H1 (cell line): Measurements from ENCODE around the gene CD53. TPM values are rescaled to one million over a fixed set of nuclear protein-coding genes. Genes with fewer than 3 reads are reported as not detected.

Experiments
- CTCF ChIA-PET: fragments of 300-600 bp; sonication (Branson Sonifier 250); formaldehyde crosslinking; loops from one replicate; lab custom pipeline; 2021; ENCODE audit not compliant: partially characterized antibody; lab: Charles Lee
- POLR2A ChIA-PET: fragments of 300-600 bp; sonication (Branson Sonifier 250); formaldehyde crosslinking; loops from one replicate; lab custom pipeline; 2021; ENCODE audit warnings: inconsistent platforms; ENCODE audit not compliant: partially characterized antibody; lab: Charles Lee
- DNase-seq, 2 experiments: peaks; one replicate each; pipeline versions ENCODE4 v3.0.0 to v3.0.0-alpha.2; 2010 to 2022; ENCODE audit warnings: low spot score in 2 of 2, low read depth in 1 of 2, mixed read lengths in 1 of 2
- FAIRE-seq: peaks from 2 replicates; lab custom pipeline; 2011; peaks lifted over from hg19 to GRCh38; lab: Jason Lieb, UNC
- H2AFZ ChIP-seq: 2 replicates; pipeline ENCODE4 v1.8.1; 2012; ENCODE audit warnings: low read length, inconsistent platforms
- H2AK5ac ChIP-seq: 2 replicates; pipeline ENCODE4 v1.6.1; 2013; ENCODE audit warnings: low read depth, low read length
- H2BK120ac ChIP-seq: replicated peaks from 2 replicates; pipeline ENCODE3; 2013; ENCODE audit warnings: low read depth, low read length, inconsistent platforms
- H2BK12ac ChIP-seq: 2 replicates; pipeline ENCODE4 v1.6.1; 2013; ENCODE audit warnings: low read depth, low read length
- H2BK15ac ChIP-seq: 2 replicates; pipeline ENCODE4 v1.6.1; 2013; ENCODE audit warnings: low read length
- H2BK20ac ChIP-seq: 2 replicates; pipeline ENCODE4 v1.6.1; 2013; ENCODE audit warnings: low read length
- H2BK5ac ChIP-seq: 2 replicates; pipeline ENCODE4 v1.6.1; 2013; ENCODE audit warnings: low read depth, low read length
- H3K14ac ChIP-seq: 2 replicates; pipeline ENCODE4 v1.6.1; 2013; ENCODE audit warnings: inconsistent platforms; ENCODE audit not compliant: insufficient read length
- H3K18ac ChIP-seq: 2 replicates; pipeline ENCODE4 v1.6.1; 2013; ENCODE audit warnings: low read length; ENCODE audit errors: extremely low read depth
- H3K23ac ChIP-seq: 2 replicates; pipeline ENCODE4 v1.6.1; 2013; ENCODE audit warnings: inconsistent platforms; ENCODE audit not compliant: insufficient read length
- H3K23me2 ChIP-seq: 2 replicates; pipeline ENCODE4 v1.6.1; 2013; ENCODE audit warnings: low read depth, low read length
- H3K27ac ChIP-seq: 2 replicates; pipeline ENCODE4 v1.6.1; 2011; ENCODE audit warnings: low read depth, low read length, inconsistent platforms
- H3K27me3 ChIP-seq, 4 experiments: replicated peaks in 1 of 4; 1 replicate in 1 of 4; 2 replicates in 3 of 4; pipeline versions ENCODE4 v1.6.1 to v1.8.1; 2011 to 2013; ENCODE audit warnings: low read length in 3 of 4, mild to moderate bottlenecking in 3 of 4, inconsistent platforms in 2 of 4, mixed read lengths in 2 of 4, moderate library complexity in 1 of 4; ENCODE audit not compliant: control insufficient read depth in 3 of 4, insufficient read depth in 3 of 4; ENCODE audit errors: extremely low read depth in 1 of 4
- H3K36me3 ChIP-seq, 4 experiments: 2 replicates each; pipeline versions ENCODE4 v1.6.1 to v1.8.1; 2011 to 2013; ENCODE audit warnings: mild to moderate bottlenecking in 4 of 4, low read length in 3 of 4, moderate library complexity in 2 of 4, control low read depth in 1 of 4, inconsistent platforms in 1 of 4; ENCODE audit not compliant: insufficient read depth in 4 of 4, control insufficient read depth in 2 of 4
- H3K4ac ChIP-seq: replicated peaks from 2 replicates; pipeline ENCODE3; 2013; ENCODE audit warnings: low read length, low read depth, mixed read lengths, inconsistent platforms; ENCODE audit not compliant: insufficient read length
- H3K4me1 ChIP-seq, 4 experiments: replicated peaks in 1 of 4; 1 replicate in 1 of 4; 2 replicates in 3 of 4; pipeline versions ENCODE4 v1.6.1 to v1.8.1; 2011 to 2013; ENCODE audit warnings: low read length in 3 of 4, inconsistent platforms in 2 of 4, mixed read lengths in 1 of 4; ENCODE audit not compliant: insufficient read depth in 4 of 4, control insufficient read depth in 3 of 4
- H3K4me2 ChIP-seq, 2 experiments: 2 replicates each; pipeline versions ENCODE4 v1.6.1 to v1.8.1; 2011 to 2013; ENCODE audit warnings: low read depth in 2 of 2, low read length in 2 of 2, control low read depth in 1 of 2, inconsistent platforms in 1 of 2, mild to moderate bottlenecking in 1 of 2; ENCODE audit not compliant: insufficient read depth in 1 of 2
- H3K4me3 ChIP-seq, 4 experiments: fragments of 200-600, 300-600 bp in 1 of 4; sonication (generic), shearing (Covaris generic), sonication (Bioruptor Twin) in 1 of 4; 2 replicates each; pipeline versions ENCODE4 v1.5.1 to v1.8.1; 2011 to 2016; ENCODE audit warnings: low read length in 4 of 4, low read depth in 3 of 4, control low read depth in 2 of 4, inconsistent platforms in 2 of 4, mild to moderate bottlenecking in 2 of 4, mixed read lengths in 1 of 4, moderate library complexity in 1 of 4; ENCODE audit not compliant: insufficient read depth in 2 of 4; ENCODE audit errors: extremely low read depth in 1 of 4
- H3K56ac ChIP-seq: replicated peaks from 2 replicates; pipeline ENCODE3; 2013; ENCODE audit warnings: low read depth, mild to moderate bottlenecking, mixed read lengths, low read length, inconsistent platforms; ENCODE audit not compliant: insufficient read length
- H3K79me1 ChIP-seq: 2 replicates; pipeline ENCODE4 v1.6.1; 2013; ENCODE audit warnings: low read depth, low read length, control low read depth
- H3K79me2 ChIP-seq, 2 experiments: 2 replicates each; pipeline versions ENCODE4 v1.6.1 to v1.8.1; 2012 to 2013; ENCODE audit warnings: low read length in 2 of 2, mild to moderate bottlenecking in 2 of 2, inconsistent platforms in 1 of 2; ENCODE audit not compliant: insufficient read depth in 2 of 2, control insufficient read depth in 1 of 2
- H3K9ac ChIP-seq, 4 experiments: replicated peaks in 1 of 4; 1 replicate in 1 of 4; 2 replicates in 3 of 4; pipeline versions ENCODE4 v1.6.1 to v1.8.1; 2011 to 2013; ENCODE audit warnings: low read depth in 3 of 4, low read length in 3 of 4, control low read depth in 2 of 4, mild to moderate bottlenecking in 2 of 4, moderate library complexity in 2 of 4, inconsistent platforms in 1 of 4; ENCODE audit errors: extremely low read depth in 1 of 4
- H3K9me3 ChIP-seq, 2 experiments: 2 replicates each; pipeline versions ENCODE4 v1.6.1 to v1.8.1; 2012 to 2013; ENCODE audit warnings: mild to moderate bottlenecking in 2 of 2, moderate library complexity in 2 of 2, control low read depth in 1 of 2, inconsistent platforms in 1 of 2, low read depth in 1 of 2, low read length in 1 of 2, mixed read lengths in 1 of 2; ENCODE audit not compliant: insufficient read depth in 2 of 2
- H4K20me1 ChIP-seq, 2 experiments: replicated peaks in 1 of 2; 2 replicates each; pipeline versions ENCODE3 to v1.8.1; 2011 to 2013; ENCODE audit warnings: inconsistent platforms in 2 of 2, low read length in 2 of 2, mild to moderate bottlenecking in 1 of 2; ENCODE audit not compliant: insufficient read depth in 2 of 2, control insufficient read depth in 1 of 2
- H4K5ac ChIP-seq: 2 replicates; pipeline ENCODE4 v1.6.1; 2013; ENCODE audit warnings: low read length, low read depth, mixed read lengths, inconsistent platforms; ENCODE audit not compliant: insufficient read length
- H4K8ac ChIP-seq: 2 replicates; pipeline ENCODE4 v1.8.0; 2013; ENCODE audit warnings: mild to moderate bottlenecking, moderate library complexity, low read length, inconsistent platforms; ENCODE audit not compliant: insufficient read depth; ENCODE audit errors: extremely low read depth
- H4K91ac ChIP-seq: replicated peaks from 2 replicates; pipeline ENCODE3; 2013; ENCODE audit warnings: low read length, mixed read lengths, inconsistent platforms; ENCODE audit not compliant: insufficient read length
- ASH2L ChIP-seq: fragments of 200-600, 300-600 bp; sonication (generic); IDR thresholded peaks from one replicate; pipeline ENCODE4 v1.7.1; 2017; ENCODE audit warnings: low read length
- BACH1 ChIP-seq: IDR thresholded peaks from 2 replicates; pipeline ENCODE4 v1.6.1; 2012; ENCODE audit warnings: low read length, improper control_type of control experiment
- NANOG ChIP-seq: IDR thresholded peaks from 2 replicates; pipeline ENCODE4 v1.6.1; 2011; ENCODE audit warnings: low read length, low read depth, mild to moderate bottlenecking, inconsistent platforms; ENCODE audit not compliant: insufficient read depth, poor library complexity, severe bottlenecking
- SRF ChIP-seq: IDR thresholded peaks from 2 replicates; pipeline ENCODE4 v1.6.1; 2011; ENCODE audit warnings: mild to moderate bottlenecking, low read depth, low read length, moderate library complexity
- WGBS, 2 experiments: shearing (Covaris generic) in 1 of 2; methylation state at CpG; one replicate each; pipeline versions ENCODE4 v1.1.6 to v1.1.7; 2013 to 2015; ENCODE audit warnings: low lambda C conversion rate in 2 of 2, mixed read lengths in 2 of 2, inconsistent platforms in 1 of 2, low coverage in 1 of 2, missing lambda C conversion rate in 1 of 2; ENCODE audit not compliant: insufficient replicate concordance in 2 of 2, insufficient coverage in 1 of 2, insufficient read length in 1 of 2; ENCODE audit errors: extremely low coverage in 1 of 2, missing lambda C conversion rate in 1 of 2; 5-methylcytosine and 5-hydroxymethylcytosine counted together
- polyA plus RNA-seq, 7 experiments: library from polyadenylated mRNA; depleted of rRNA in 3 of 7; stranded (reverse) in 5 of 7; unstranded in 2 of 7; fragments of >200 nt in 5 of 7; fragments of 200-250 nt in 2 of 7; gene quantifications; 1 replicate in 5 of 7; 2 replicates in 1 of 7; 4 replicates in 1 of 7; pipeline versions ENCODE4 v1.2.1 to v1.2.3, GENCODE V29; 2011 to 2013; ENCODE audit warnings: missing spikeins in 2 of 7, mixed read lengths in 2 of 7
- total RNA-seq: library from RNA; stranded (reverse); fragmentation: NEBNext Ultra II Directional; extraction: Animal tissue kit (Norgen Biotek cat#: 25700); gene quantifications from 2 replicates; pipeline ENCODE4 v1.2.1, GENCODE V29; 2021
- TF ChIP-seq, protein P1 (sequence below): IDR thresholded peaks from 2 replicates; pipeline ENCODE4 v1.6.1; 2012; ENCODE audit warnings: low read length, inconsistent platforms

Gene CD53
- total and polyA plus RNA-seq, 2 of the 8 experiments (the other 6 are each of a cell fraction or from before 2014, with no cell fraction given): 0.56 to 1.0 TPM

DNA sequence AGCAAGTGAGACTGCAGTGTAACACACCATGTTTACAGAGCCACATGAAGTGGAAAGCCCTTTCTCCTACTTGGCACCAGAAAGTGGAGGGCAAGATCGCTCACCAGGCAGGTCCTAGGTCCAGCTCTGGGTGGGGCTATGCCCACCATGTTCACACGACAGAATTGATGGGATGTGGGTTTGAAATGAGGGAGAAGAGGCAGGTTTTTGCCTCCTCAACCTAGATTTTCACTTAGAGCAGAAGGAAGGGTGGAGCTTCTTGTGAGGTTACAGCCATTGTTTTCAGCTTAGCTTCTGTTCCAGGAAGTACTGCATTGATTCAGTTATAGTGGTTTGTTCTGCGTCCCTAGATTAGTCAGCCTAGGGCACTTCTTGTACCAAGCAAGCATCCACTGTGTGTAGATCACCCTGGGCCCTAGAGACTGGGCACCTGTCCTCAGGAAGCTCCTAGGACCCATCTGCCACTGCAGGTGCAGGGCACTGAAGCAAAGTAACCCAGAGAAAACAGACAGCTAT is 2.3 kb downstream of the CD53 start:
- Histone ChIP-seq H3K79me2 (no peaks in the 10 kb centered on the region), H3K4me2 (no peak overlapping the region), H3K56ac (no peak overlapping the region), H3K9me3 (peaks cover 0 to 13% of the 10 kb centered on the region in 2 experiments; a peak in 1 of 4 replicates), H3K23ac (no peak overlapping the region), H3K4me1 (no peaks in the 10 kb centered on the region), H2AK5ac (no peak overlapping the region), H3K79me1 (no peaks in the 10 kb centered on the region), H4K20me1 (no peaks in the 10 kb centered on the region), H4K91ac (no peak overlapping the region), H2BK12ac (no peak overlapping the region), H2BK15ac (no peak overlapping the region), H4K5ac (no peak overlapping the region), H3K9ac (no peak overlapping the region), H2AFZ (no peak overlapping the region), H2BK20ac (no peak overlapping the region), H4K8ac (no peak overlapping the region), H3K23me2 (no peaks in the 10 kb centered on the region), H3K4ac (no peak overlapping the region), H3K14ac (no peak overlapping the region), H3K27ac (no peak overlapping the region), H3K4me3 (no peak overlapping the region), H2BK5ac (no peak overlapping the region), H2BK120ac (no peak overlapping the region), H3K36me3 (no peaks in the 10 kb centered on the region), H3K18ac (no peak overlapping the region), H3K27me3 (no peaks in the 10 kb centered on the region)
- POLR2A ChIA-PET: no interaction called here
- no peak for DNase-seq
- WGBS, 2 experiments: 88% methylated on average over 3 of the region's 3 CpGs; no CpG with 5 or more reads in 1 of the 2 experiments
- no peak for FAIRE-seq
- CTCF ChIA-PET: interaction anchor here (1.1 kb wide), 1 partner anchor 28 kb away, joined by 3 read pairs; no protein-coding TSS in a partner anchor
- no peak for TF ChIP-seq SRF
- TF ChIP-seq, protein P1, sequence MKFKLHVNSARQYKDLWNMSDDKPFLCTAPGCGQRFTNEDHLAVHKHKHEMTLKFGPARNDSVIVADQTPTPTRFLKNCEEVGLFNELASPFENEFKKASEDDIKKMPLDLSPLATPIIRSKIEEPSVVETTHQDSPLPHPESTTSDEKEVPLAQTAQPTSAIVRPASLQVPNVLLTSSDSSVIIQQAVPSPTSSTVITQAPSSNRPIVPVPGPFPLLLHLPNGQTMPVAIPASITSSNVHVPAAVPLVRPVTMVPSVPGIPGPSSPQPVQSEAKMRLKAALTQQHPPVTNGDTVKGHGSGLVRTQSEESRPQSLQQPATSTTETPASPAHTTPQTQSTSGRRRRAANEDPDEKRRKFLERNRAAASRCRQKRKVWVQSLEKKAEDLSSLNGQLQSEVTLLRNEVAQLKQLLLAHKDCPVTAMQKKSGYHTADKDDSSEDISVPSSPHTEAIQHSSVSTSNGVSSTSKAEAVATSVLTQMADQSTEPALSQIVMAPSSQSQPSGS: no peak
- no peak for TF ChIP-seq NANOG
- TF ChIP-seq ASH2L: no peak
- no peak for TF ChIP-seq BACH1
